K562 (cell line): Measurements from ENCODE around the gene ACO2. TPM values are rescaled to one million over a fixed set of nuclear protein-coding genes. Genes with fewer than 3 reads are reported as not detected.

Source experiments
- ARID1B ChIP-seq: fragments of 450-650 bp; IDR thresholded peaks from 2 replicates; pipeline ENCODE4 v1.6.1; 2016; ENCODE audit warnings: antibody characterized with exemption, mild to moderate bottlenecking, inconsistent platforms
- ATF7 ChIP-seq: fragments of 450-650 bp; IDR thresholded peaks from 2 replicates; pipeline ENCODE4 v1.7.1; 2014; ENCODE audit warnings: mild to moderate bottlenecking, moderate library complexity
- CREM ChIP-seq: IDR thresholded peaks from 2 replicates; pipeline ENCODE4 v1.6.1; 2014; ENCODE audit warnings: antibody characterized with exemption, low read depth
- CTBP1 ChIP-seq: fragments of 450-650 bp; IDR thresholded peaks from 2 replicates; pipeline ENCODE4 v1.6.1; 2016; ENCODE audit warnings: borderline replicate concordance
- CTCFL ChIP-seq: IDR thresholded peaks from 2 replicates; pipeline ENCODE4 v1.6.1; 2011; ENCODE audit warnings: borderline replicate concordance, low read depth, mild to moderate bottlenecking, moderate library complexity, low read length; ENCODE audit not compliant: insufficient read depth, poor library complexity, severe bottlenecking
- EHMT2 ChIP-seq: fragments of 450-650 bp; IDR thresholded peaks from 2 replicates; pipeline ENCODE4 v1.6.1; 2018; ENCODE audit warnings: antibody characterized with exemption
- GABPB1 ChIP-seq: sonication (generic); formaldehyde crosslinking; IDR thresholded peaks from 2 replicates; pipeline ENCODE4 v1.8.0; 2022; ENCODE audit warnings: mild to moderate bottlenecking, missing genetic modification reagents
- KDM1A ChIP-seq, 2 experiments: fragments of 450-650 bp; IDR thresholded peaks; 2 replicates each; pipeline ENCODE4 v1.6.1; 2016; ENCODE audit warnings: mild to moderate bottlenecking in 2 of 2
- LEF1 ChIP-seq: fragments of 450-650 bp; IDR thresholded peaks from 2 replicates; pipeline ENCODE4 v1.6.1; 2016; ENCODE audit warnings: mild to moderate bottlenecking
- MAX ChIP-seq: sonication (generic); formaldehyde crosslinking; IDR thresholded peaks from 2 replicates; pipeline ENCODE4 v1.9.0; 2022; ENCODE audit warnings: mild to moderate bottlenecking, missing genetic modification reagents
- MYC ChIP-seq, 2 experiments: fragments of 250-450 bp in 1 of 2; sonication (Bioruptor Pico) in 1 of 2; IDR thresholded peaks; 2 replicates each; pipeline versions ENCODE4 v1.5.1 to v1.6.1; 2012 to 2021; ENCODE audit warnings: low read depth in 2 of 2, borderline replicate concordance in 1 of 2, improper control_type of control experiment in 1 of 2, low read length in 1 of 2, mild to moderate bottlenecking in 1 of 2, moderate library complexity in 1 of 2
- MYNN ChIP-seq, 2 experiments: sonication (generic); formaldehyde crosslinking in 1 of 2; IDR thresholded peaks; 2 replicates each; pipeline versions ENCODE4 v1.5.0 to v1.6.1; 2016 to 2020; ENCODE audit warnings: antibody characterized with exemption in 1 of 2, missing genetic modification reagents in 1 of 2
- NRF1 ChIP-seq, 2 experiments: fragments of 450-650 bp; IDR thresholded peaks in 1 of 2; conservative IDR thresholded peaks in 1 of 2; 2 replicates each; pipeline ENCODE4 v1.6.1; 2014; ENCODE audit warnings: mild to moderate bottlenecking in 2 of 2
- PRPF4 ChIP-seq: fragments of 200-400 bp; formaldehyde crosslinking; IDR thresholded peaks from one replicate; pipeline ENCODE4 v1.6.1; 2017; ENCODE audit warnings: low read length, low read depth, mild to moderate bottlenecking; ENCODE audit not compliant: insufficient read depth, poor library complexity, severe bottlenecking
- RB1 ChIP-seq: fragments of 450-650 bp; IDR thresholded peaks from 2 replicates; pipeline ENCODE4 v1.6.1; 2017; ENCODE audit warnings: low read depth, mild to moderate bottlenecking
- TEAD1 ChIP-seq, 2 experiments: fragments of 450-650 bp in 1 of 2; sonication (generic) in 1 of 2; formaldehyde crosslinking; IDR thresholded peaks; 2 replicates each; pipeline versions ENCODE4 v1.4.0 to v1.8.0; 2020 to 2022; ENCODE audit warnings: mild to moderate bottlenecking in 2 of 2, missing genetic modification reagents in 1 of 2
- ZFX ChIP-seq: sonication (generic); formaldehyde crosslinking; IDR thresholded peaks from 2 replicates; pipeline ENCODE4 v1.8.0; 2022; ENCODE audit warnings: mild to moderate bottlenecking, missing genetic modification reagents, moderate library complexity
- ZNF143 ChIP-seq: sonication (generic); formaldehyde crosslinking; IDR thresholded peaks from 2 replicates; pipeline ENCODE4 v1.9.0; 2022; ENCODE audit warnings: mild to moderate bottlenecking, missing genetic modification reagents
- ZNF324 ChIP-seq: fragments of 250-450 bp; sonication (Bioruptor Pico); IDR thresholded peaks from 2 replicates; pipeline ENCODE4 v1.4.0; 2020; ENCODE audit warnings: mild to moderate bottlenecking
- ZNF766 ChIP-seq: fragments of 200-800 bp; sonication (Bioruptor generic); conservative IDR thresholded peaks from 2 replicates; pipeline ENCODE4 v1.6.1; 2016; ENCODE audit warnings: missing genetic modification characterization, missing compliant biosample characterization
- polyA plus RNA-seq, 8 experiments: library from polyadenylated mRNA; depleted of rRNA in 4 of 8; stranded (reverse) in 5 of 8; unstranded in 3 of 8; fragments of >200 nt; fragmentation: Nextera tagmentation in 2 of 8; fragmentation: Illumina TruSeq in 1 of 8; extraction: Ambion mirVana in 2 of 8; extraction: Trizol in 1 of 8; gene quantifications; 2 replicates each; pipeline versions ENCODE4 v1.2.1 to v1.2.3, GENCODE V29; 2011 to 2014; ENCODE audit warnings: inconsistent platforms in 1 of 8, missing spikeins in 1 of 8
- total RNA-seq, 7 experiments: library from RNA; depleted of rRNA in 6 of 7; stranded (reverse); fragments of >200 nt in 6 of 7; fragmentation: Illumina TruSeq in 2 of 7; extraction: Trizol in 2 of 7; gene quantifications; 2 replicates each; pipeline versions ENCODE4 v1.2.1 to v1.2.3, GENCODE V29; 2011 to 2021; ENCODE audit warnings: low replicate concordance in 1 of 7
- TF ChIP-seq, protein P1 (sequence below): sonication (generic); formaldehyde crosslinking; IDR thresholded peaks from 2 replicates; pipeline ENCODE4 v1.8.0; 2022; ENCODE audit warnings: mild to moderate bottlenecking, missing genetic modification reagents

ACO2 gene
- total and polyA plus RNA-seq, 9 of the 15 experiments (the other 6 are each of a cell fraction or from before 2014, with no cell fraction given), result 16.2 to 119 (median 43.2) TPM

- TF ChIP-seq, protein P1, sequence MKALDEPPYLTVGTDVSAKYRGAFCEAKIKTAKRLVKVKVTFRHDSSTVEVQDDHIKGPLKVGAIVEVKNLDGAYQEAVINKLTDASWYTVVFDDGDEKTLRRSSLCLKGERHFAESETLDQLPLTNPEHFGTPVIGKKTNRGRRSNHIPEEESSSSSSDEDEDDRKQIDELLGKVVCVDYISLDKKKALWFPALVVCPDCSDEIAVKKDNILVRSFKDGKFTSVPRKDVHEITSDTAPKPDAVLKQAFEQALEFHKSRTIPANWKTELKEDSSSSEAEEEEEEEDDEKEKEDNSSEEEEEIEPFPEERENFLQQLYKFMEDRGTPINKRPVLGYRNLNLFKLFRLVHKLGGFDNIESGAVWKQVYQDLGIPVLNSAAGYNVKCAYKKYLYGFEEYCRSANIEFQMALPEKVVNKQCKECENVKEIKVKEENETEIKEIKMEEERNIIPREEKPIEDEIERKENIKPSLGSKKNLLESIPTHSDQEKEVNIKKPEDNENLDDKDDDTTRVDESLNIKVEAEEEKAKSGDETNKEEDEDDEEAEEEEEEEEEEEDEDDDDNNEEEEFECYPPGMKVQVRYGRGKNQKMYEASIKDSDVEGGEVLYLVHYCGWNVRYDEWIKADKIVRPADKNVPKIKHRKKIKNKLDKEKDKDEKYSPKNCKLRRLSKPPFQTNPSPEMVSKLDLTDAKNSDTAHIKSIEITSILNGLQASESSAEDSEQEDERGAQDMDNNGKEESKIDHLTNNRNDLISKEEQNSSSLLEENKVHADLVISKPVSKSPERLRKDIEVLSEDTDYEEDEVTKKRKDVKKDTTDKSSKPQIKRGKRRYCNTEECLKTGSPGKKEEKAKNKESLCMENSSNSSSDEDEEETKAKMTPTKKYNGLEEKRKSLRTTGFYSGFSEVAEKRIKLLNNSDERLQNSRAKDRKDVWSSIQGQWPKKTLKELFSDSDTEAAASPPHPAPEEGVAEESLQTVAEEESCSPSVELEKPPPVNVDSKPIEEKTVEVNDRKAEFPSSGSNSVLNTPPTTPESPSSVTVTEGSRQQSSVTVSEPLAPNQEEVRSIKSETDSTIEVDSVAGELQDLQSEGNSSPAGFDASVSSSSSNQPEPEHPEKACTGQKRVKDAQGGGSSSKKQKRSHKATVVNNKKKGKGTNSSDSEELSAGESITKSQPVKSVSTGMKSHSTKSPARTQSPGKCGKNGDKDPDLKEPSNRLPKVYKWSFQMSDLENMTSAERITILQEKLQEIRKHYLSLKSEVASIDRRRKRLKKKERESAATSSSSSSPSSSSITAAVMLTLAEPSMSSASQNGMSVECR (CRISPR knock-in tag), result no peak
- TF ChIP-seq MAX, result peak; percentile 57
- peak; percentile 40; the same call in 1 of the 2 replicates for TF ChIP-seq CREM
- peak; percentile 18 for TF ChIP-seq CTCFL
- 0 out of 2 replicates have a peak, but pooled peaks have one; percentile 11 for TF ChIP-seq ATF7
- 0 out of 4 replicates have a peak, but pooled peaks of 1 of the 2 experiments have one; percentile 12 for TF ChIP-seq NRF1 (conservative IDR thresholded peaks at IDR 0.05 in 1 of 2, IDR thresholded peaks at IDR 0.05 in 1 of 2)
- no peak for TF ChIP-seq EHMT2
- TF ChIP-seq KDM1A (IDR thresholded peaks at IDR 0.05), result 0 out of 4 replicates have a peak, but pooled peaks of 1 of the 2 experiments have one; percentile 34
- TF ChIP-seq MYNN (IDR thresholded peaks at IDR 0.05), result 0 out of 2 replicates have a peak, but pooled peaks have one; percentile 37
- TF ChIP-seq MYNN (CRISPR knock-in tag; IDR thresholded peaks at IDR 0.05), result no peak
- TF ChIP-seq ZNF143 (CRISPR knock-in tag), result 0 out of 2 replicates have a peak, but pooled peaks have one; percentile 26
- 0 out of 4 replicates have a peak, but pooled peaks of 1 of the 2 experiments have one; percentile 27 for TF ChIP-seq TEAD1 (CRISPR knock-in tag; IDR thresholded peaks at IDR 0.05)
- TF ChIP-seq ZFX (CRISPR knock-in tag), result peak; percentile 20; the same call in 1 of the 2 replicates
- TF ChIP-seq ZNF766 (CRISPR knock-in tag), result peak; percentile 100
- peak; percentile 31; the same call in 1 of the 2 replicates for TF ChIP-seq CTBP1
- no peak for TF ChIP-seq LEF1
- TF ChIP-seq RB1, result peak; percentile 33; the same call in 1 of the 2 replicates
- no peak for TF ChIP-seq GABPB1
- no peak for TF ChIP-seq PRPF4
- peak; percentile 92 for TF ChIP-seq ZNF324 (CRISPR knock-in tag)
- TF ChIP-seq MYC (IDR thresholded peaks at IDR 0.05; ENCODE audit: low read depth, low read length), result 0 out of 2 replicates have a peak, but pooled peaks have one; percentile 10
- TF ChIP-seq MYC (CRISPR knock-in tag; IDR thresholded peaks at IDR 0.05; ENCODE audit: borderline replicate concordance, low read depth), result no peak
- 0 out of 2 replicates have a peak, but pooled peaks have one; percentile 11 for TF ChIP-seq ARID1B
These were observed 108.0 kb downstream of the ACO2 start (continued) for GRCh38 chr22:41576877-41577276.
